ENCODE results near the gene MRPS18A. TPM values are rescaled to one million over a fixed set of nuclear protein-coding genes. Genes with fewer than 3 reads are reported as not detected.

MRPS18A gene
- total and polyA plus RNA-seq, 2 donors (not counting 3 experiments of a cell fraction or from before 2014, with no cell fraction given), result 39.8 to 83.8 TPM

DNA sequence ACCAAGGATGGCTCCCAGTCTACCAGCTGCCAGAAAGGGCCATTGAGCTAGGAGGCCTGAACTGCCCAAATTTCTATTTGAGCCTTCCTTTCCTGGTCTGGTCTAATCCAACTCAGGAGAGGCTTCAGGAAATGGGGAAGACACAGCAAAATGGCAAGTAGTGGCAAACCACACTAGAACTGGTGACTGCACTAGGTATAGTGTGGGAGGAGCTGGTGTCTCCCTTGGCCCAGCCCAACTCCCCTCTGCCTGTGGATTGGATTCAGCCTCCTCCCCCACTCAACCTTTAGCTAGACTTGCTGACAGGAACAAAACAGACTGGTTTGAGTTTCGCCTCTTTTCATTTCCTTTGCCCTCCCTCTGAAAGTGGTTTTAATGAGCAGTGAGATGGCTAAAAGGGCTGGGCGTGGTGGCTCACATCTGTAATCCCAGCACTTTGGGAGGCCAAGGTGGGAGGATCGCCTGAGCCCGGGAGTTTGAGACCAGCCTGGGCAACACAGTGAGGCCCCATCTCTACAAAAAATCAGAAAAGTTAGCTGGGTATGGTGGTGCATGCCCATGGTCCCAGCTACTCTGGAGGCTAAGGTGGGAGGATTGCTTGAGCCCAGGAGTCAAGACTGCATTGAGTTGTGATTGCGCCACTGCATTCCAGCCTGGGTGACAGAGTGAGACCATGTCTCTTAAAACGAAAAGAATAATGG is 17.5 kb downstream of the MRPS18A start:
- Histone ChIP-seq H3K4me3 (replicated peaks in 1 of 3; ENCODE audit: insufficient read depth in 1 of 3, low read depth in 1 of 3, low read length in 3 of 3) (no peak overlapping the region), H3K9ac (replicated peaks; ENCODE audit: extremely low read depth, insufficient read depth, low read length) (no peak overlapping the region), H3K27ac (ENCODE audit: insufficient read depth, low read depth, low read length) (no peak overlapping the region), H4K20me1 (replicated peaks; ENCODE audit: control insufficient read depth, extremely low read depth, insufficient read depth, low read length) (no peaks in the 10 kb centered on the region), H3K4me2 (ENCODE audit: insufficient read depth, low read length) (no peak overlapping the region), H3K79me2 (ENCODE audit: control insufficient read depth, insufficient read depth, low read length) (no peaks in the 10 kb centered on the region), H3K4me1 (ENCODE audit: control insufficient read depth, extremely low read depth, insufficient read depth, low read length) (peaks cover 5% of the 10 kb centered on the region), H3K36me3 (ENCODE audit: control insufficient read depth in 2 of 2, extremely low read depth in 1 of 2, insufficient read depth in 2 of 2, low read length in 2 of 2) (peaks cover 2 to 27% of the 10 kb centered on the region in 2 experiments), H3K9me3 (replicated peaks; ENCODE audit: control insufficient read depth, insufficient read depth, low read length) (no peaks in the 10 kb centered on the region), H3K9me1 (replicated peaks; ENCODE audit: control insufficient read depth, extremely low read depth, insufficient read depth, low read length) (no peaks in the 10 kb centered on the region), H2AFZ (ENCODE audit: low read depth, low read length) (no peak overlapping the region), H3K27me3 (ENCODE audit: control insufficient read depth in 2 of 2, insufficient read depth in 2 of 2, low read length in 2 of 2) (no peaks in the 10 kb centered on the region)
- TF ChIP-seq, protein P1, sequence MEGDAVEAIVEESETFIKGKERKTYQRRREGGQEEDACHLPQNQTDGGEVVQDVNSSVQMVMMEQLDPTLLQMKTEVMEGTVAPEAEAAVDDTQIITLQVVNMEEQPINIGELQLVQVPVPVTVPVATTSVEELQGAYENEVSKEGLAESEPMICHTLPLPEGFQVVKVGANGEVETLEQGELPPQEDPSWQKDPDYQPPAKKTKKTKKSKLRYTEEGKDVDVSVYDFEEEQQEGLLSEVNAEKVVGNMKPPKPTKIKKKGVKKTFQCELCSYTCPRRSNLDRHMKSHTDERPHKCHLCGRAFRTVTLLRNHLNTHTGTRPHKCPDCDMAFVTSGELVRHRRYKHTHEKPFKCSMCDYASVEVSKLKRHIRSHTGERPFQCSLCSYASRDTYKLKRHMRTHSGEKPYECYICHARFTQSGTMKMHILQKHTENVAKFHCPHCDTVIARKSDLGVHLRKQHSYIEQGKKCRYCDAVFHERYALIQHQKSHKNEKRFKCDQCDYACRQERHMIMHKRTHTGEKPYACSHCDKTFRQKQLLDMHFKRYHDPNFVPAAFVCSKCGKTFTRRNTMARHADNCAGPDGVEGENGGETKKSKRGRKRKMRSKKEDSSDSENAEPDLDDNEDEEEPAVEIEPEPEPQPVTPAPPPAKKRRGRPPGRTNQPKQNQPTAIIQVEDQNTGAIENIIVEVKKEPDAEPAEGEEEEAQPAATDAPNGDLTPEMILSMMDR (IDR thresholded peaks at IDR 0.05; ENCODE audit: extremely low read depth in 1 of 2, insufficient read depth in 1 of 2, low read depth in 1 of 2, low read length in 2 of 2), result no peak
- TF ChIP-seq FOS (IDR thresholded peaks at IDR 0.05; ENCODE audit: borderline replicate concordance, insufficient read depth, low read length), result no peak
- TF ChIP-seq EZH2 (IDR thresholded peaks at IDR 0.05; ENCODE audit: borderline replicate concordance, low read depth, low read length, severe bottlenecking), result no peak
- no peak for TF ChIP-seq JUN (IDR thresholded peaks at IDR 0.05; ENCODE audit: borderline replicate concordance, insufficient read depth, insufficient read length, low read depth)
- TF ChIP-seq GATA2 (IDR thresholded peaks at IDR 0.05; ENCODE audit: insufficient read depth, insufficient read length, low read depth, low read length), result no peak
- no peak for TF ChIP-seq MYC (IDR thresholded peaks at IDR 0.05; ENCODE audit: low read depth, low read length)
- no peak for TF ChIP-seq POLR2A (IDR thresholded peaks at IDR 0.05; ENCODE audit: low read depth, low read length)
- TF ChIP-seq, protein P2, sequence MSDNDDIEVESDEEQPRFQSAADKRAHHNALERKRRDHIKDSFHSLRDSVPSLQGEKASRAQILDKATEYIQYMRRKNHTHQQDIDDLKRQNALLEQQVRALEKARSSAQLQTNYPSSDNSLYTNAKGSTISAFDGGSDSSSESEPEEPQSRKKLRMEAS (IDR thresholded peaks at IDR 0.05; ENCODE audit: insufficient read depth, insufficient read length), result no peak
- no peak for TF ChIP-seq POLR2AphosphoS5 (IDR thresholded peaks at IDR 0.05; ENCODE audit: insufficient read depth, low read depth, low read length)
- dilution Hi-C loops (cut with MboI; ENCODE audit: extremely low pct_ligation_motif_present, low sequenced_read_pairs), result no loop called here
- no TSS peak for BruUV-seq (replicated peaks)
- POLR2A ChIA-PET, result interaction anchor here (1.1 kb wide), 1 partner anchor 101 kb away, joined by 3 read pairs; the partner anchor contains the start of gene VEGFA
- intact Hi-C loops (cut with micrococcal nuclease), result loop anchor here (5.0 kb wide), 1 partner anchor 167 kb away; no protein-coding TSS in a partner anchor
- no peak for FAIRE-seq
- DNase-seq (ENCODE audit: low read depth, low spot score), result no peak
- CTCF ChIA-PET, result interaction anchor here (0.7 to 7.1 kb wide), 9 partner anchors 10 to 409 kb away, joined by 3 to 177 read pairs (median 6); partner anchors contain the start of genes GTPBP2 and MRPS18A
